Glomerular visceral epithelial cell (primary cell): ENCODE data around the gene PLAAT3.
A peak's percentile ranks its signal among the peaks of the same experiment; 100 is the strongest.
"Not testable (repeated sequence)": the region's sequence is repeated elsewhere in the genome, so short reads cannot be mapped to it uniquely, and the experiment has no call there.

ENCODE experiments used
- DNase-seq: peaks from one replicate; pipeline ENCODE4 v3.0.0-alpha.2; 2016; ENCODE audit errors: extremely low spot score

PLAAT3 gene

GRCh38 chr11:63537293-63538101 is 76.7 kb downstream of the PLAAT3 start:
- peak; percentile 67 for DNase-seq

DNA sequence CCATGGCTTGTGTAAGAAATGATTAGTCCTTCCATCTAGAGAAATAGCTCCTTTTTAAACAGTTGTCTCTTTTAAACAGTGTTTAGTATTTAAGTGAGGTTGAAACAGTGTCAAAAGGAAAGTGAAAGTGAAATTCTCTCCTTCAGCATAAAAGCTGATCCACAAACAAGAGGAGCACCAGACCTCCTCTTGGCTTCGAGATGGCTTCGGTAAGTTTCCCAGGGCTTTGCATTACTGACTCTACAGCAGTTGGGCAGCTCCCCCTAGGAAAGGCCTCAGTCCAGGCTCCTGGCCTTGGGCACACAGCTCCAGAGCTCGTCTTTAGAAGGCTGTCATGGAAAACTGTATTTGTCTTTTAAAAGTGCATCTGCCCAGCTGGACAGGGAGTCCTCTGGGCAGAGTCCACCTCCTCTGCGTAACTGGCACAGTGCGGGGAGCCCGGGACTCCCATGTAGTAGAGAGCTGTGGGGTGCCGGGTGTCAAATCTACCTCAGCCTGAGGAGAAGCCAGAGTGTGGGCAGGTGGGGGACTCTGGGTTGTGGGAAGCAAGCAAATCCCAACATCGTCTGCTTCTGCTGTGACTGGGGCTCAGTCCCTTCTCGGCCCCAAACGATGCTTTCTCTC is 77.5 kb downstream of the PLAAT3 start, which contains the start of gene PLAAT4:
Gene PLAAT4 (plus strand): TSS at position 140 of the 624 bp plus-strand sequence. CDS start 61 bp downstream, at position 201.
- peak; percentile 60 for DNase-seq

- no peak for DNase-seq
Observed at GRCh38 chr11:63535734-63536133, 78.5 kb downstream of the PLAAT3 start.

- DNase-seq = no peak
Observed at GRCh38 chr11:63534895-63535461, 79.3 kb downstream of the PLAAT3 start.

- DNase-seq = no peak
Observed at GRCh38 chr11:63534076-63534475, 80.2 kb downstream of the PLAAT3 start.

DNA sequence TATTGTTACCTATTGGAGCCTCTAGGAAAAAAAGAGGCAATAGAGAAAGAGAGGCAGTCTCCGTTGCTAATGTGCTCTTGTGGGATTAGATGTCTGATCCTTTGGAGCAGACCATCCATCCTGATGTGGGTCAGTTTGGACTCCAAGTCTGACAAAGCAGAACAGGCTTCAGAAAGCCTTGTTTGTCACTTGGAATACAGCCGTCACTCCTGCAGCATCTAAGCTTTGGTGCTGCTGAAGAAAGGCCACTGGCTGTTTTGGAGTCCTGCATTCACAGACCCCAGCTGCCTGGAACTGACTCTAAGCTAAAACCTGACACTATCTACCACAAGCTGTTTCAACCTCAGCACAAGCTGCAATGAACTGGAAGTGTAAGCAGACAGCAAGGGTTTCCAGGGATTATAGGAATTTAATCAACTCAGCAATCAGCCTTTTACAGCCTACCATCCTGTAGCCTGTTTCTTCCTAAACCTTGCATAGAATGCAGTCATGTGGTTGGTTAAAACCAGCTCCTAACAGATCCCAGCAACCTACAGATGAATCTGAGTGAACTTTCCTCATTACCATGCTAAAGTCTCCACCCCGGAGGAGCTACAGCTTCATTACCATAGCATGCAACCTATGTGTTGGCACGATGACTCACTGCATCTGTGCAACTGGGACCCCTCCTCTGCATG is 81.3 kb downstream of the PLAAT3 start:
- no peak for DNase-seq

DNA sequence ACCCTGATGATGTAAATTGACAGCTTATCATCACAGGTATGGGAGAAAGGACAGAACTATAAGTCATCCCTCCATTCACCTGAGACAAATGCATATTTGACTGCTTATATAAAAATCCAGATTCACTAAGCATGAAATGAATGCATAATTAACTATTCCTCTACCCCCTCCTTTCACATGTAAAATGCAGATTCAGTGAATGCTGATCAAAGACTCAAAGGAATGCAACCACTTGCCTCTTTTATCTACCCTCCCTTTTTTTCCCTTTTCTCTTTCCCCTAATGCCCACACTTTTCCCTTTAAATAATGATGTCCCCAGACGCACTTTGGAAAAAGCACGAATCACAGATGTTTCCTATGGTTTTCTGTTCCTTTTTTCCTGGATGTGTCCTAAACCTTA is 82.1 kb downstream of the PLAAT3 start:
- no peak for DNase-seq

DNA sequence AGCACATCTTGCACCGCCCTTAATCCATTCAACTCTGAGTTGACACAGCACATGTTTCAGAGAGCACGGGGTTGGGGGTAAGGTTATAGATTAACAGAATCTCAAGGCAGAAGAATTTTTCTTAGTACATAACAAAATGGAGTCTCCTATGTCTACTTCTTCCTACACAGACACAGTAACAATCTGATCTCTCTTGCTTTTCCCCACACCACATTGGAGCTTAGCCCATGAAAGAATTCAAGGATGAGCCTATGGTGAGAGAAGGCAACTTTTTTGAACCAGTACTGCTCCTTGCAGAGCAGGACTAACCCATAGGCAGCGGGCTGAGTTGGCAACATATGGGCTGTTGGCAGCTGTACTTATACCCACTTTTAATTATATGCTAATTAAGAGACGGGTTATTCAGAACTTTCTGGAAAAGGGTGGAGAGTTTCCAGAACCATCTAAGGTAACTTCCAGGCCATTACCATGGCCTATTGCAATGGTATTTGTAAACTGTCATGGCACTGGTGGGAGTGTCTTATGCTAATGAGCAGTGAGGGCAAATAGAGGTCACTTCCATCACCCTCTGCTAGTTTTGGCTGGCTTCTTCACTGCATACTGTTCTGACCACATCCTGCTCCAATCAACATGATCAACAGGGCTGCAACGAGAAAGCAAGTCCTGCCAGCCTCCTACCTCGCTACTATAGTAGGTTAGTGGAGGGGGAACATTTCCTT is 83.0 kb downstream of the PLAAT3 start:
- DNase-seq = peak; percentile 87

- no peak for DNase-seq
Observed at GRCh38 chr11:63530021-63530420, 84.2 kb downstream of the PLAAT3 start.

GRCh38 chr11:63529373-63529772 is 84.9 kb downstream of the PLAAT3 start:
- DNase-seq = not testable (repeated sequence)

GRCh38 chr11:63528729-63529278 is 85.4 kb downstream of the PLAAT3 start:
- DNase-seq = not testable (repeated sequence)

GRCh38 chr11:63528156-63528555 is 86.1 kb downstream of the PLAAT3 start:
- not testable (repeated sequence) for DNase-seq

DNA sequence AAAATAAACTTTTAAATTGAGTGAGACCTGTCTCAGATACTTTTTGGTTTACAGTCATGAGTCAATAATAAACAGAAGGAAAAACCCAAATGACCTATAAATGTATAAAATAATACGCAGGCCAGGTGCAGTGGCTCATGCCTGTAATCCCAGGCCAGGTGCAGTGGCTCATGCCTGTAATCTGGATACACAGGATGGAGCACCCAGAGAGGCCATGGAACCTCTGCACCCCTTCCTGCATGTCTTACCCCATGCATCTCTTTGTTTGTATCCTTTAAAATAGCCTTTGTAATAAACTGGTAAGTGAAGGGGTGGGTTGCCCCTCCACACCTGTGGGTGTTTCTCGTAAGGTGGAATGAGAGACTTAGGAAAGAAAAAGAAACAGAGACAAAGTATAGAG is 86.6 kb downstream of the PLAAT3 start:
- DNase-seq = no peak
